ENCODE measurements around the gene PP2D1.

GRCh38 chr3:20028905-20029331, 16.9 kb upstream of the PP2D1 start:
- TF ChIP-seq CTCF (IDR thresholded peaks at IDR 0.05), result no peak
- TF ChIP-seq EP300 (IDR thresholded peaks at IDR 0.05), result no peak
- TF ChIP-seq POLR2AphosphoS5 (IDR thresholded peaks at IDR 0.05), result no peak
- TF ChIP-seq POLR2A (IDR thresholded peaks at IDR 0.05), result no peak
